HepG2 (cell line): Measurements from ENCODE around the gene RTP2. TPM values are rescaled to one million over a fixed set of nuclear protein-coding genes. Genes with fewer than 3 reads are reported as not detected.

Experiments
- ATAC-seq: fragments of 200-7000 bp; cut with Tn5 transposase; 3 replicates; pipeline ENCODE4 v1.9.1; 2020; ENCODE audit warnings: mild to moderate bottlenecking, moderate library complexity
- BruUV-seq: library from RNA; stranded (reverse); fragments of 400-500 nt; replicated peaks from 2 replicates; lab custom pipeline; 2021; lab: Mats Ljungman, UMichigan
- CTCF ChIA-PET: fragments of 300-600 bp; formaldehyde crosslinking; extraction: SDS; loops from one replicate; lab custom pipeline; 2021; ENCODE audit warnings: low total read pairs, inconsistent platforms, low intra/inter-chr PET ratio; lab: Yijun Ruan, JAX
- POLR2A ChIA-PET: fragments of 350-600 bp; sonication (Branson Sonifier 250); formaldehyde crosslinking; loops from one replicate; lab custom pipeline; 2020; ENCODE audit warnings: antibody characterized with exemption, inconsistent platforms; lab: Yijun Ruan, JAX
- DNase-seq: peaks from one replicate; pipeline ENCODE4 v3.0.0-alpha.2; 2015; ENCODE audit warnings: low spot score
- FAIRE-seq: peaks from 3 replicates; lab custom pipeline; 2011; peaks lifted over from hg19 to GRCh38; lab: Jason Lieb, UNC
- H2AFZ ChIP-seq: one replicate; pipeline ENCODE4 v1.6.1; 2011; ENCODE audit warnings: low read length, inconsistent platforms
- H3K27ac ChIP-seq: fragments of 300-600 bp; 3 replicates; pipeline ENCODE4 v1.8.0; 2011; ENCODE audit warnings: mixed run types, mild to moderate bottlenecking, mixed read lengths, low read length, inconsistent platforms; ENCODE audit not compliant: insufficient read depth; ENCODE audit errors: extremely low read length
- H3K27me3 ChIP-seq, 2 experiments: fragments of 200-600 bp in 1 of 2; 2 replicates in 1 of 2; 3 replicates in 1 of 2; pipeline versions ENCODE4 v1.6.0 to v1.8.0; 2011; ENCODE audit warnings: low read length in 2 of 2, mild to moderate bottlenecking in 2 of 2, moderate library complexity in 2 of 2, inconsistent platforms in 1 of 2; ENCODE audit not compliant: insufficient read depth in 2 of 2, control insufficient read depth in 1 of 2
- H3K36me3 ChIP-seq, 2 experiments: fragments of 200-600 bp in 1 of 2; replicated peaks in 1 of 2; 2 replicates in 1 of 2; 3 replicates in 1 of 2; pipeline versions ENCODE4 v1.5.1 to v1.8.0; 2011; ENCODE audit warnings: low read length in 2 of 2, inconsistent platforms in 1 of 2; ENCODE audit not compliant: insufficient read depth in 2 of 2, control insufficient read depth in 1 of 2
- H3K4me1 ChIP-seq: 2 replicates; pipeline ENCODE4 v1.5.1; 2012; ENCODE audit warnings: low read length, inconsistent platforms; ENCODE audit not compliant: insufficient read depth
- H3K4me2 ChIP-seq: 2 replicates; pipeline ENCODE4 v1.6.0; 2011; ENCODE audit warnings: low read depth, low read length, inconsistent platforms
- H3K4me3 ChIP-seq, 3 experiments: fragments of 200-600 bp in 1 of 3; sonication (generic), shearing (Covaris generic) in 1 of 3; replicated peaks in 1 of 3; 2 replicates each; pipeline ENCODE4 v1.5.1; 2011 to 2016; ENCODE audit warnings: low read length in 3 of 3, inconsistent platforms in 2 of 3, low read depth in 2 of 3, mild to moderate bottlenecking in 2 of 3, control low read depth in 1 of 3, mixed read lengths in 1 of 3; ENCODE audit not compliant: insufficient read depth in 1 of 3
- H3K79me2 ChIP-seq: one replicate; pipeline ENCODE4 v1.6.1; 2011; ENCODE audit warnings: low read length, inconsistent platforms; ENCODE audit not compliant: insufficient read depth
- H3K9ac ChIP-seq: 2 replicates; pipeline ENCODE4 v1.6.0; 2011; ENCODE audit warnings: mild to moderate bottlenecking, low read depth, low read length, inconsistent platforms; ENCODE audit not compliant: insufficient read depth
- H3K9me3 ChIP-seq: 2 replicates; pipeline ENCODE4 v1.5.1; 2012; ENCODE audit warnings: mild to moderate bottlenecking, low read length
- H4K20me1 ChIP-seq: 2 replicates; pipeline ENCODE4 v1.6.0; 2011; ENCODE audit warnings: inconsistent platforms, mild to moderate bottlenecking, low read length, moderate library complexity; ENCODE audit not compliant: insufficient read depth
- CSRNP2 ChIP-seq: sonication (generic); formaldehyde crosslinking; conservative IDR thresholded peaks from 2 replicates; pipeline ENCODE4 v1.8.0; 2022; ENCODE audit warnings: low read depth, missing genetic modification reagents
- KDM5B ChIP-seq: sonication (generic); formaldehyde crosslinking; IDR thresholded peaks from 2 replicates; pipeline ENCODE4 v1.4.0; 2020; ENCODE audit warnings: missing genetic modification reagents, mild to moderate bottlenecking, borderline replicate concordance
- KLF15 ChIP-seq: sonication (generic); formaldehyde crosslinking; IDR thresholded peaks from 2 replicates; pipeline ENCODE4 v1.8.1; 2023; ENCODE audit warnings: borderline replicate concordance, mild to moderate bottlenecking, inconsistent platforms, missing genetic modification reagents, mixed read lengths
- MAZ ChIP-seq, 2 experiments: sonication (generic) in 1 of 2; formaldehyde crosslinking in 1 of 2; IDR thresholded peaks; 2 replicates each; pipeline versions ENCODE4 v1.5.0 to v1.6.1; 2012 to 2020; ENCODE audit warnings: low read depth in 2 of 2, mild to moderate bottlenecking in 2 of 2, borderline replicate concordance in 1 of 2, improper control_type of control experiment in 1 of 2, low read length in 1 of 2, missing genetic modification reagents in 1 of 2, moderate library complexity in 1 of 2
- NFRKB ChIP-seq: fragments of 450-650 bp; IDR thresholded peaks from 2 replicates; pipeline ENCODE4 v1.6.1; 2017
- PRMT3 ChIP-seq: sonication (generic); formaldehyde crosslinking; IDR thresholded peaks from 2 replicates; pipeline ENCODE4 v1.8.1; 2022; ENCODE audit warnings: low read depth, mild to moderate bottlenecking, moderate library complexity, missing genetic modification reagents, borderline replicate concordance
- RBM22 ChIP-seq: fragments of 200-400 bp; formaldehyde crosslinking; optimal IDR thresholded peaks from 2 replicates; pipeline ENCODE3; 2017; ENCODE audit warnings: mild to moderate bottlenecking, low read length, moderate library complexity
- SRSF1 ChIP-seq: fragments of 200-400 bp; formaldehyde crosslinking; optimal IDR thresholded peaks from 2 replicates; pipeline ENCODE3; 2017; ENCODE audit warnings: mild to moderate bottlenecking, low read depth, low read length, moderate library complexity
- WIZ ChIP-seq: sonication (generic); formaldehyde crosslinking; IDR thresholded peaks from 2 replicates; pipeline ENCODE4 v1.5.1; 2020; ENCODE audit warnings: mild to moderate bottlenecking, missing genetic modification reagents
- ZBTB49 ChIP-seq: sonication (generic); formaldehyde crosslinking; IDR thresholded peaks from 2 replicates; pipeline ENCODE4 v1.4.0; 2020; ENCODE audit warnings: missing genetic modification reagents, borderline replicate concordance
- ZNF138 ChIP-seq: sonication (generic); formaldehyde crosslinking; IDR thresholded peaks from 2 replicates; pipeline ENCODE4 v1.5.0; 2020; ENCODE audit warnings: mild to moderate bottlenecking, low read depth, missing genetic modification reagents
- ZNF260 ChIP-seq: sonication (generic); formaldehyde crosslinking; IDR thresholded peaks from 2 replicates; pipeline ENCODE4 v1.4.0; 2020; ENCODE audit warnings: missing genetic modification reagents, low read depth, mild to moderate bottlenecking, borderline replicate concordance
- ZNF44 ChIP-seq: sonication (generic); formaldehyde crosslinking; IDR thresholded peaks from 2 replicates; pipeline ENCODE4 v1.5.1; 2020; ENCODE audit warnings: mild to moderate bottlenecking, missing genetic modification reagents
- ZNF75D ChIP-seq: sonication (generic); formaldehyde crosslinking; IDR thresholded peaks from 2 replicates; pipeline ENCODE4 v1.8.1; 2023; ENCODE audit warnings: missing genetic modification reagents, mild to moderate bottlenecking, borderline replicate concordance
- ZNF792 ChIP-seq: IDR thresholded peaks from 2 replicates; pipeline ENCODE4 v1.6.1; 2016
- ZSCAN25 ChIP-seq: sonication (generic); formaldehyde crosslinking; IDR thresholded peaks from 2 replicates; pipeline ENCODE4 v1.8.0; 2022; ENCODE audit warnings: mild to moderate bottlenecking, missing genetic modification reagents
- WGBS: methylation state at CpG from one replicate; pipeline ENCODE4 v1.1.6; 2017; ENCODE audit warnings: low lambda C conversion rate; 5-methylcytosine and 5-hydroxymethylcytosine counted together
- in situ Hi-C: cut with HindIII; loops from 2 replicates; pipeline ENCODE4 v1.10.0; 2017; ENCODE audit warnings: low pct_unique_long_range_greater_than_20kb; ENCODE audit not compliant: extremely low pct_ligation_motif_present
- intact Hi-C: fragments of 100-400 bp; cut with micrococcal nuclease; formaldehyde crosslinking; loops from one replicate; pipeline ENCODE4 v1.10.0; 2022; ENCODE audit not compliant: unreplicated experiment
- polyA plus RNA-seq, 8 experiments: library from polyadenylated mRNA; depleted of rRNA in 3 of 8; stranded (reverse) in 7 of 8; unstranded in 1 of 8; fragments of >200 nt; fragmentation: Illumina TruSeq in 4 of 8; extraction: Trizol in 4 of 8; gene quantifications; 2 replicates each; pipeline versions ENCODE4 v1.2.1 to v1.2.3, GENCODE V29; 2011 to 2016; ENCODE audit warnings: low read depth in 4 of 8, missing spikeins in 1 of 8, mixed read lengths in 1 of 8; ENCODE audit not compliant: insufficient read depth in 1 of 8
- total RNA-seq, 5 experiments: library from RNA; depleted of rRNA; stranded (reverse); fragments of >200 nt; fragmentation: Illumina TruSeq; extraction: Trizol; gene quantifications; 2 replicates each; pipeline ENCODE4 v1.2.3, GENCODE V29; 2016; ENCODE audit warnings: low read depth in 1 of 5

RTP2 gene
- total and polyA plus RNA-seq, 2 of the 13 experiments (the other 11 are each of a cell fraction or from before 2014, with no cell fraction given), result not detected

- TF ChIP-seq ZNF260 (CRISPR knock-in tag), result no peak
- TF ChIP-seq KDM5B (CRISPR knock-in tag), result no peak
- TF ChIP-seq WIZ (CRISPR knock-in tag), result no peak
- no peak for TF ChIP-seq ZBTB49 (CRISPR knock-in tag)
- TF ChIP-seq ZNF75D (CRISPR knock-in tag), result no peak
- TF ChIP-seq SRSF1, result no peak
- no peak for TF ChIP-seq ZNF138
- no peak for TF ChIP-seq PRMT3 (CRISPR knock-in tag)
- TF ChIP-seq ZNF44 (CRISPR knock-in tag), result no peak
- no peak for TF ChIP-seq RBM22
- TF ChIP-seq MAZ (IDR thresholded peaks at IDR 0.05; ENCODE audit: borderline replicate concordance, low read depth, low read length), result no peak
- TF ChIP-seq MAZ (CRISPR knock-in tag; IDR thresholded peaks at IDR 0.05; ENCODE audit: low read depth), result no peak
- TF ChIP-seq KLF15 (CRISPR knock-in tag), result no peak
- no peak for TF ChIP-seq ZNF792 (CRISPR knock-in tag)
- TF ChIP-seq ZSCAN25 (CRISPR knock-in tag), result no peak
- TF ChIP-seq CSRNP2 (CRISPR knock-in tag), result no peak
- no peak for TF ChIP-seq NFRKB
- 0 out of 5 replicates have a peak, but pooled peaks cover 0 to 2% of the 10 kb centered on the region in 2 experiments for H3K27me3 ChIP-seq
- H3K9ac ChIP-seq, result no peak overlapping the region
- no peak overlapping the region for H3K27ac ChIP-seq
- no peaks in the 10 kb centered on the region for H3K79me2 ChIP-seq
- H3K4me2 ChIP-seq, result no peak overlapping the region
- no TSS peak for BruUV-seq
- WGBS, result 51% methylated on average over 7 of the region's 7 CpGs
- no peaks in the 10 kb centered on the region for H3K36me3 ChIP-seq
- no peak overlapping the region for H3K4me3 ChIP-seq
- in situ Hi-C loops, result no loop called here
- H3K4me1 ChIP-seq, result no peaks in the 10 kb centered on the region
- no peak for DNase-seq
- no peak overlapping the region for H2AFZ ChIP-seq
- CTCF ChIA-PET, result no interaction called here
- H3K9me3 ChIP-seq, result no peaks in the 10 kb centered on the region
- FAIRE-seq, result no peak
- H4K20me1 ChIP-seq, result no peaks in the 10 kb centered on the region
- POLR2A ChIA-PET, result no interaction called here
- intact Hi-C loops, result no loop called here
- no peak for ATAC-seq
These were observed 16.4 kb downstream of the RTP2 start for GRCh38 chr3:187685948-187686347.
